Measurements from ENCODE around the gene CKMT1B.
"Not testable (repeated sequence)": the region's sequence is repeated elsewhere in the genome, so short reads cannot be mapped to it uniquely, and the experiment has no call there.

The CKMT1B gene

DNA sequence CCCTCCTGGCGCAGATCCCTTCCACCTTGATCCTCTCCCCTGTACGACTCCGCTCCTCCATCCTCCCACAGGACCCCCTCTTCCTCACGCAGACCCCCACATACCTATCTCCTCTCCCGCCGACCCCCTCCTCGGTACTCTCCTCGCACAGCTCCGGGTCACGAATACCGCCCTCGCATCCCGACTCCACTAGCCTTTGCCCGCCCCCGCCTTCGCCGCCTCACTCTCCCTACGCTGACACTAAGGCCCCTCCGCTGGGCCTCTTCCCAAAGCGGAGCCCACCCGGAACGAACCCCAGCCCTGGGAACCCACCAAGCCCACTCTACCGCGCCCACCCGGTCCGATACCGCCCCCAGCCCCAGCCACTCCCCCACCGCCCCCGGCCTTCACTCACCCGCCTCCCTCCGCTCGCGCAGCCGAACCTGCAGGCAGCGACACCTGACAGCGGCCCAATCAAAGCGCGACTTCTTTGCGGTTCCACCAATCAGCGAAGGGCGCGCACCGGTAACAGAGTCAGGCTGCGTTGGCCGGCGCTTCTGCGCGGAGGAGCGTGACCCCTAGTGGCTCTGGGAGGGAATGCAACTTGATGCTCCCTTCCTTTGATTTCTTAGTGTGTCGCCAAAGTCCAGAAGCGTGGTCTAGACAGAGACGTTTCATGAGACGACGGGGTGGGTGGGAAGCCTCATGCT, 3.9 kb upstream of the CKMT1B start, which contains the start of gene PPIP5K1:
TSS of gene PPIP5K1 (minus strand) at position 431 of the 689 bp plus-strand sequence. CDS start 5,704 bp downstream, outside the sequence.
- H3K27ac ChIP-seq (ENCODE audit: low read depth, low read length); H3K9me3 ChIP-seq (ENCODE audit: control insufficient read depth, insufficient read depth, low read depth, low read length); H3K4me3 ChIP-seq (ENCODE audit: low read depth, low read length); H3K4me1 ChIP-seq (ENCODE audit: control insufficient read depth, insufficient read depth, low read length); H3K27me3 ChIP-seq (ENCODE audit: control insufficient read depth, insufficient read depth, low read length); H3K9ac ChIP-seq (ENCODE audit: low read length); H3K36me3 ChIP-seq (ENCODE audit: control insufficient read depth, insufficient read depth, low read length): not testable (repeated sequence)

DNA sequence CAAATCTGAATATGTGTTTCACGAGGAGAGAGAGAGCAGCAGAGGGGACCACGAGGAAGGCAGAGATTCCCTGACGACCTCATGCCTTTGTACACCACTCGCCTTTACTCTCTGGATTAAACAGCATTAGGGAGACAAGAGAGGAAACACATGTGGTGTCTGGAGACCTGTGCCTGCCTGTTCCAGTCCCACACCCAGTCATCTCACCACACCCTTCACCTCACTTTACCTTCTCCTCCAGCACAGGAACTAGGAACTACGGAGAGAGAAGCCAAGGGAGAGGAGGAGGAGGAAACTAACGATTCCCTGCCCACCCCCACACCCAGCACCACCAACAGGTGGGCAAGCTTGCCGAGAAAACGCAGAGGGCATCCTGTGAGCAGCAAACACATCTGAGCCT, 986 bp upstream of the CKMT1B start:
- not testable (repeated sequence) for H3K4me1 ChIP-seq (ENCODE audit: control insufficient read depth, insufficient read depth, low read length); H3K9ac ChIP-seq (ENCODE audit: low read length); H3K36me3 ChIP-seq (ENCODE audit: control insufficient read depth, insufficient read depth, low read length); H3K9me3 ChIP-seq (ENCODE audit: control insufficient read depth, insufficient read depth, low read depth, low read length); H3K27ac ChIP-seq (ENCODE audit: low read depth, low read length); H3K4me3 ChIP-seq (ENCODE audit: low read depth, low read length); H3K27me3 ChIP-seq (ENCODE audit: control insufficient read depth, insufficient read depth, low read length)

DNA sequence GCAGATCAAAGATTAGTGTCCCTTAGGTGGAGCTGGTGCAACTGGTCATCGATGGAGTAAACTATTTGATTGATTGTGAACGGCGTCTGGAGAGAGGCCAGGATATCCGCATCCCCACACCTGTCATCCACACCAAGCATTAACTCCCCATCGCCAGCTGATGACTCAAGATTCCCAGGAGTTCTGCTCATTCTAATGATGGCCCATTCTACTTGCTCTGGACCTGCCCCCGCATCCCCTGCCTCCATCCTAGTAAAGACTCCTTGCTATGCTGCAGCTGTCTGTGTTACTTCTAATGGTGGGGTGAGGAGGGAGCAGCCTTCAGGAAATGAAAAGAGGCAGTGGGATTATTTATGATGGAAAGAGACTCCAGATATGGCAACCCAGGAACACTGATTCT, 5.3 kb downstream of the CKMT1B start:
- H3K9me3 ChIP-seq (ENCODE audit: control insufficient read depth, insufficient read depth, low read depth, low read length); H3K4me1 ChIP-seq (ENCODE audit: control insufficient read depth, insufficient read depth, low read length); H3K9ac ChIP-seq (ENCODE audit: low read length); H3K27me3 ChIP-seq (ENCODE audit: control insufficient read depth, insufficient read depth, low read length); H3K36me3 ChIP-seq (ENCODE audit: control insufficient read depth, insufficient read depth, low read length); H3K4me3 ChIP-seq (ENCODE audit: low read depth, low read length); H3K27ac ChIP-seq (ENCODE audit: low read depth, low read length): not testable (repeated sequence)

DNA sequence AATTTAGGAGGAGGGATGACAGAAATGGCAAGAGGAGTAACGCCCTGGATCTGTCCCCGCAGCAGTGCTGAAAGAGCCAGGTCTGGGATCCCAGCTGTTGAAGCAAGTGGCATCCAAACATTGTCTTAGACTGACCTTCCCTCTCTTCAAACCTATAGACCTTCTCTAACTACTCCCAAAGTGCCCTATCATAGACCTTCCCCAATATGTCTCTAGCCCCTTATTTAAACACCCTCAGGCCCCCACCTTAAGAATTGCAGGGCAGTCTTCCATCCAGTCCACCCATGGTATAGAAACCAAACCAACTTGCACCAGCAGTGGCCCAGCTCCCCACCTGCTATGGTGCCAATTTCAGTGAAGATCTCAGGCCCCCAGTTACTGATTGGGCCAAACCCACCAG, 6.4 kb downstream of the CKMT1B start:
- not testable (repeated sequence) for H3K4me1 ChIP-seq (ENCODE audit: control insufficient read depth, insufficient read depth, low read length); H3K36me3 ChIP-seq (ENCODE audit: control insufficient read depth, insufficient read depth, low read length); H3K27me3 ChIP-seq (ENCODE audit: control insufficient read depth, insufficient read depth, low read length)

DNA sequence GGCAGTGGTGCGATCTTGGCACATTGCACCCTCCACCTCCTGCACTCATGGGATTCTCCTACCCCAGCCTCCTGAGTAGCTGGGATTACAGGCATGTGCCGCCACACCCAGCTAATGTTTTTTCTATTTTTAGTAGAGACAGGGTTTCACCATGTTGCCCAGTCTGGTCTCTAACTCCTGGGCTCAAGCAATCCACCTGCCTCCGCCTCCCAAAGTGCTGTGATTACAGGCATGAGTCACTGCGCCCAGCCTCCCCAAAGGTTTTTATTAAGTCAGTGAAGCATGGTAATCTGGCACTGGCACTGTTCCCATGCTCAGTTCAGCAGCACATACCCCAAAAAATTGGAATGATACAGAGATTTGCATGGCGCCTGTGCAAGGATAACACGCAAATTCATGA, 8.4 kb downstream of the CKMT1B start:
- not testable (repeated sequence) for H3K4me1 ChIP-seq (ENCODE audit: control insufficient read depth, insufficient read depth, low read length); H3K27me3 ChIP-seq (ENCODE audit: control insufficient read depth, insufficient read depth, low read length); H3K9ac ChIP-seq (ENCODE audit: low read length); H3K36me3 ChIP-seq (ENCODE audit: control insufficient read depth, insufficient read depth, low read length); H3K4me3 ChIP-seq (ENCODE audit: low read depth, low read length); H3K27ac ChIP-seq (ENCODE audit: low read depth, low read length); H3K9me3 ChIP-seq (ENCODE audit: control insufficient read depth, insufficient read depth, low read depth, low read length)

More for the DNA sequence above, 6.4 kb downstream of the CKMT1B start:
- H3K9me3 ChIP-seq (ENCODE audit: control insufficient read depth, insufficient read depth, low read depth, low read length); H3K4me3 ChIP-seq (ENCODE audit: low read depth, low read length); H3K9ac ChIP-seq (ENCODE audit: low read length); H3K27ac ChIP-seq (ENCODE audit: low read depth, low read length): not testable (repeated sequence)

DNA sequence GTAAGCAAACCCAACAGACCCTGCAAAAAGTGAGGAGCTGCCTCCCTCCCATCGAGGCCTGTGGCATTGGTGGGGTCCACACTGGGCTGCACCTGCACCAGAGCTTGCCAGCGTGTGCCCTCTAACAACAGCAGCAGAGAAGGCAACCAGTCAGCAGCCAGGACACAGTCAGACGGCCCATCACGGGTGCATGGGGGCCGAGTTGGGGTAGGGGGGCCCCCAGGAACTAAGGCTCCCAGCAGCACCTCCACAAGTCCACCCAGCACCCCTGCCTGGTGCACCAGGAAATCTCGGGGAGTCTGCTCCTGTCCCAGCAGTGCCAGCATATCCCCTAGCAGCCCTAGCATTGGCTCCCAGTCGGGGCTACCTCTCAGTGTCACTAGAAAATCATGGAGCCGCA, 23.9 kb downstream of the CKMT1B start:
- not testable (repeated sequence) for H3K27me3 ChIP-seq (ENCODE audit: control insufficient read depth, insufficient read depth, low read length); H3K9me3 ChIP-seq (ENCODE audit: control insufficient read depth, insufficient read depth, low read depth, low read length); H3K36me3 ChIP-seq (ENCODE audit: control insufficient read depth, insufficient read depth, low read length); H3K27ac ChIP-seq (ENCODE audit: low read depth, low read length); H3K4me3 ChIP-seq (ENCODE audit: low read depth, low read length); H3K9ac ChIP-seq (ENCODE audit: low read length); H3K4me1 ChIP-seq (ENCODE audit: control insufficient read depth, insufficient read depth, low read length)

DNA sequence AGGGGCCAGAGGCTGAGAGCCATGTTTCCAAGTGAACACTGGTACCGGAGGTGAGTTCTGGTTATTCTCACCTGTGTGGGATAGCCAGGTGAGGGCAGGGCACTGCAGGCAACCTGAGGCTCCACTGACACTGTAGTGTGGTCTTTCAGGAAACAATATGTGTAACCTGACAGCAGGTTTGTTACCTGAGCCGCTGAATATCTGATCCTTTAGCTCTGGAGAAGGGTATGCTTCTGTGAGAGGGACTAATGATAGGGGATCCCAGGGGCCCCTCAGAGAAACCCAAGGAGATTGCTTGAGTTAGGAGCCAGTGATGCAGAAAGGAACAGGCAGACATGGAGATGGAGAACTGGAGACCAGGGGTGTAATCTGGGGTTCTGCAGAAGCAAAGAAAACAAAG, 24.9 kb downstream of the CKMT1B start, which contains the start of gene STRC:
TSS of gene STRC (minus strand) at position 101 of the 400 bp plus-strand sequence. CDS start at position 23, 78 bp downstream.
- H3K27me3 ChIP-seq (ENCODE audit: control insufficient read depth, insufficient read depth, low read length); H3K4me1 ChIP-seq (ENCODE audit: control insufficient read depth, insufficient read depth, low read length); H3K27ac ChIP-seq (ENCODE audit: low read depth, low read length); H3K36me3 ChIP-seq (ENCODE audit: control insufficient read depth, insufficient read depth, low read length); H3K4me3 ChIP-seq (ENCODE audit: low read depth, low read length); H3K9me3 ChIP-seq (ENCODE audit: control insufficient read depth, insufficient read depth, low read depth, low read length); H3K9ac ChIP-seq (ENCODE audit: low read length): not testable (repeated sequence)

DNA sequence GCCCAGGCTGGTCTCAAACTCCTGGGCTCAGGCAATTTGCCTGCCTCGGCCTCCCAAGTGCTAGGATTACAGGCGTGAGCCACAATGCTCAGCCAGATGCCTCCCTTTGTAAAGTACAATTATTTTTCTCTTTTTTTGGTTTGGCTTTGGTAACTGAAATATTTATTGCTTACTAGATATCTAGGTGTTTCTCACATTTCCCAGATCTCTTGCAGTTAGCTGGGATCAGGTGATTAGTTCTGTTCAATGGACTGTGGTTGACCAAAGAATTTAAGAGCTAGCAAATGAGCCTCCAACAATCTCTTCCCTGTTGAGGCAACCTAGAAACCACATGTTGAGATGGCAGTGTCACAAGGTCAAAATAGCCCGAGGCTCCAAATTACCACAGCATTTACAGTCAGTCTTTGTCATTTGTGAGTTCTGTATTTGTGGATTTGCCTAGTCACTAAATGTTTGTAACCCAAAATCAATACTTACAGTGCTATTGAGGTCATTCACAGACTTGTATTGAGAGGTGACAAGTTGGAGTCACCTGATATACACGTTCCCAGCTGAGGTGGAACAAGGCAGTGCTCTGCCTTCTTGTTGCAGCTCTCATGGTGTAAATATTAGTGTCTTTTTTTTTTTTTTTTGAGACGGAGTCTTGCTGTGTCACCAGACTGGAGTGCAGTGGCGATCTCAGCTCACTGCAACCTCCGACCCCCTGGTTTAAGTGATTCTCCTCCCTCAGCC, 28.4 kb downstream of the CKMT1B start:
- H3K9me3 ChIP-seq (ENCODE audit: control insufficient read depth, insufficient read depth, low read depth, low read length); H3K27me3 ChIP-seq (ENCODE audit: control insufficient read depth, insufficient read depth, low read length); H3K9ac ChIP-seq (ENCODE audit: low read length); H3K27ac ChIP-seq (ENCODE audit: low read depth, low read length); H3K4me1 ChIP-seq (ENCODE audit: control insufficient read depth, insufficient read depth, low read length); H3K36me3 ChIP-seq (ENCODE audit: control insufficient read depth, insufficient read depth, low read length); H3K4me3 ChIP-seq (ENCODE audit: low read depth, low read length): not testable (repeated sequence)

DNA sequence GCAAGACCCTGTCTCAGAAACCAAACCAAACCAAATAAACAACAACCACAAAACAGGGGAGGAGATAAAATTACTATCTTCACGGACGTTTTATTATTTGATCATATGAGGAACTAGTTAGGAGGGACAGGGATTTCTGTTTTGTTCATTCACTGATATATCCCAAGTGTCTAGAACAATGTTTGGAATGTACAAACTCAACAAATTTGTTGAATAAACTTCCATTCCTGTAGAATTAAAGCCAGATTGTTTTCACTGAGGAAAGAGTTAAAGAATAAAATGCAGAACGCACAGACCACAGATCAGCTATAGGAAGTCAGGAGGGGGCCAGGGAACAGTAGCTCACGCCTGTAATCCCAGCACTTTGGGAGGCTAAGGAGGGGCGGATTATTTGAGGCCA, 31.3 kb downstream of the CKMT1B start:
- H3K4me1 ChIP-seq (ENCODE audit: control insufficient read depth, insufficient read depth, low read length), result no peaks in the 10 kb centered on the region
- no peak overlapping the region for H3K27ac ChIP-seq (ENCODE audit: low read depth, low read length)
- H3K9me3 ChIP-seq (ENCODE audit: control insufficient read depth, insufficient read depth, low read depth, low read length), result no peaks in the 10 kb centered on the region
- H3K36me3 ChIP-seq (ENCODE audit: control insufficient read depth, insufficient read depth, low read length), result no peaks in the 10 kb centered on the region
- H3K9ac ChIP-seq (ENCODE audit: low read length), result no peak overlapping the region
- no peaks in the 10 kb centered on the region for H3K27me3 ChIP-seq (ENCODE audit: control insufficient read depth, insufficient read depth, low read length)
- H3K4me3 ChIP-seq (ENCODE audit: low read depth, low read length), result no peak overlapping the region

DNA sequence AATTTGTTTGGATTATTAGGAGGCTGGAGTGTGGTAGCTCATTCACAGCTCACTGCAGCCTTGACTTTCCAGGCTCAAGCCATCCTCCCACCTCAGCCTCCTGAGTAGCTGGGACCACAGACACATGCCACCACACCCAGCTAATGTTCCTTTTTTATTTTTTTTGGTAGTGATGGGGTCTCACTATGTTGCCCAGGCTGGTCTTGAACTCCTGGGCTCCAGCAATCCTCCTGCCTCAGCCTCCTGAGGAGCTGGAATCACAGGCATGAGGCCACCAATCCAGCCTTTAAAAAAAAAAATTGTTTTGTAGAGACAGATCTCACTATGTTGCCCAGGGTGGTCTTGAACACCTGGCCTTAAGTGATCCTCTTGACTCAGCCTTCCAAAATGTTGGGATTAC, 33.1 kb downstream of the CKMT1B start:
- H3K4me3 ChIP-seq (ENCODE audit: low read depth, low read length); H3K9ac ChIP-seq (ENCODE audit: low read length); H3K27me3 ChIP-seq (ENCODE audit: control insufficient read depth, insufficient read depth, low read length); H3K9me3 ChIP-seq (ENCODE audit: control insufficient read depth, insufficient read depth, low read depth, low read length); H3K4me1 ChIP-seq (ENCODE audit: control insufficient read depth, insufficient read depth, low read length); H3K36me3 ChIP-seq (ENCODE audit: control insufficient read depth, insufficient read depth, low read length); H3K27ac ChIP-seq (ENCODE audit: low read depth, low read length): not testable (repeated sequence)

DNA sequence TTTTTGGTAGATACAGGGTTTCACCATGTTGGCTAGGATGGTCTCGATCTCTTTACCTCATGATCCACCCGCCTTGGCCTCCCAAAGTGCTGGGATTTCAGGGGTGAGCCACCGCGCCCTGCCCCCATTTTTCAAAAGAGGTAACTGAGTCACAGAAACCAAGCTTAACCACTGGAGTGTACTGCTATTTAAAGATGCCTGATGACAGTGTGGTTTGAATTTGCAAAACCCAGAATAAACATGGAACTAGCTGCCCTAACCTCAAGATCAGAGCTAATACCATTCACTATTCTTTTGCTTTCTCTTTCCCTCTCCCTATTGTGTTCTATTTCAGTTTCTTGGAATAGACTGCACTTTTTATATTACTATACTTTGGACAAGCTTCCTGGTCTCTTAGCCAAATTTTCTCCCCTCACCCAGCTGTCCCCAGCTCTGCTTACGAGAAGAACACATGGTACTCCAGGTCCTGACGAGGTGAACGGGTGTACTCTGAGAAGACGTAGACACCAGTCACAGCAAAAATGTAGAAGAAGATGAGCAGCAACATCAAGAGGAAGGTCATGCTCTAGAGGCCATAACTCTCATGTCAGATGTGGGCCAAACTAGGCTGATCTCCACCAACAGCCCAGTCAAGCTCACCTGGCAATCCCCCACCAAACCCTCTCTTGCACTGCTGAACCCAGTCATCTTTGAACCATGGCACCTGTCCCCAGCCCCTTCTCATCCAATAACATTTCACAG, 44.8 kb downstream of the CKMT1B start:
- not testable (repeated sequence) for H3K4me3 ChIP-seq (ENCODE audit: low read depth, low read length); H3K9ac ChIP-seq (ENCODE audit: low read length); H3K27ac ChIP-seq (ENCODE audit: low read depth, low read length); H3K27me3 ChIP-seq (ENCODE audit: control insufficient read depth, insufficient read depth, low read length); H3K4me1 ChIP-seq (ENCODE audit: control insufficient read depth, insufficient read depth, low read length); H3K9me3 ChIP-seq (ENCODE audit: control insufficient read depth, insufficient read depth, low read depth, low read length); H3K36me3 ChIP-seq (ENCODE audit: control insufficient read depth, insufficient read depth, low read length)
